ENCODE data around the gene TENM4.

The TENM4 gene

DNA sequence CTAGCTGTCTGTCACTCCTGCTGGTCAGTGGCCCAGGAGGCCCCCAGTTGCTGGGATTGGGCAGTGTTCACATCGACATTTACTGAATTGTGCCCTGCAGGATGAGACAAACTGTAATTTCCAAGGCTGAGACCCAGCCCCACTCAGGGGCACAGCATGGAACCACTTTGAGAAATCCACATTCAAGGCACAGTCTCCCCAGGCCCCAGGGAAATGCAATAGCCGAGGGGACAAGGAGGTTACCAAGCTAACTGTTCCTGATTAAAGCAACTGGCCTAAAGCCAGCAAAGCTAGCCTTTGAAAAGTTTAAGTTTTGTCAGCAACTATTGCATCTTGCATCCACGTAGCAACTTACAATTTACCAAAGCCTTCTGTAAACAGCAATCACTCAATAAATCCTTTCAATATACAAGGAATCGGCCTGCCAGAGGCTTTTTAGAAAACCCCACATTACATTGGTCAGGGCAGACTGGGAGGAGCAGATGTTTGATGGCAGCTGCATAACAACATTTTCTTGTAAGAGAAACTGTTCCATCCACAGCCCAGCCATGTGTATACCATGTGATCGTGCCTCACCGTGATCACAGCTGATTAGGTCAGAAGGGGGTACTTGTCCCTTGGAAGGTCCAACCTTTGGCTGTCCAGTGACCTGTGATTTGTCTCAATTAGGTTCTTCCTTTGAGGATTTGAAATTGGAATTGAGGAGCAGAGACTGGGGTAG is 103.9 kb downstream of the TENM4 start:
- no peak for DNase-seq

DNA sequence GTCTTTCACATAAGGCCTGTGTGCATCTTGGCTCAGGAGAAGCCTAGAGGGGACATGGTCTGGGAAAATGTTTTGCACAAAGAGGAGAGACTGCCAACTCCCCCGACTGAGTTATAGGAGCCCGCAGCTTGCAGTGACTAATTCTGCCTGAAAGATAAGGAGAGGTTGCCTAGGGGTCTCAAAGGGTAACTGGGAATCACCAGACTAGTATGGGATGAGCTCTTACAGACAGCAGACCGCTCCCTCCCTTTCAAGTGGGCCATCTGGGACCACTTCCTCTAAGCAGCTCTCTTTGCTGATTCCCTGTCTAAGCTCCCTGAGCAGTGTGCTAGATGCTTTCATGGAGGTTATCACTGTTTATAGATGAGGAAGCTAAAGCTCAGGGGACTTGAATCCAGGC is 105.1 kb downstream of the TENM4 start:
- no peak for DNase-seq

DNA sequence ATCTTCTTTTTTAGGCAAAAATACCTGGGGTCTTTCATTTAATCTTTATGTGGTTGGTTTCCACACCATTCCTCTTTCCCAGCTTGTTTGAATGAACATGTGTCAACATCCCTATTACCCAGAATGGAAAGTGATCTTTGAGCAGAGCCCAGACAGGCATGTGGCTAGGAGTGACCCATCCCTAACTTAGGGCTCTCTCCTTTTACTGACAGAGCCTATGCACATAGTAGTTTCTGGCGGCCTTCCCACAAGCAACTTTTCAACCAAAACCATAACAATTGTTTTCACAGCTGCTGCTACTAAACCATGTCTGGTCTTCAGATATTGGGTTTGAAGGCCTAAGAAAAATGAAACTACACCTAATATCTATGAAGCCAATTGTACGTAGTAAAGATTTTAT is 107.5 kb downstream of the TENM4 start:
- DNase-seq: no peak

DNA sequence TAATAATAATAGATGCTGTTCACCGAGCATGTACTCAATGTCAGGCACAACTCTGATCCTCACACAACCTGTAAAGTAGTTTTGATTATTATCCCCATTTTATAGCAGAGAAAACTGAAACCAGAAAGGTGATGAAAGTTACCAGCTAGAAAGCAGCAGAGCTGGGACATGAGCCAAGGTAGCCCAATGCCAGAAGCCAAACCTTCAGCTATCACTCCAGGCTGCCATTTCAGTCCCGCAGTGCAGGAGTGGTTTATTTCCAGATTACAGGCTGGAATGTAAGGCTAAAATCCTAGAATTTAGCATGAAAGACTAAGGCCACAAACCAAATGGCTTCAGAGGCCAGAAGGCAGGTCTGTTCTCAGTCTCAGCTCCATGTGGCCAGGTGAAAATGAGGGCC is 108.8 kb downstream of the TENM4 start:
- DNase-seq: no peak

DNA sequence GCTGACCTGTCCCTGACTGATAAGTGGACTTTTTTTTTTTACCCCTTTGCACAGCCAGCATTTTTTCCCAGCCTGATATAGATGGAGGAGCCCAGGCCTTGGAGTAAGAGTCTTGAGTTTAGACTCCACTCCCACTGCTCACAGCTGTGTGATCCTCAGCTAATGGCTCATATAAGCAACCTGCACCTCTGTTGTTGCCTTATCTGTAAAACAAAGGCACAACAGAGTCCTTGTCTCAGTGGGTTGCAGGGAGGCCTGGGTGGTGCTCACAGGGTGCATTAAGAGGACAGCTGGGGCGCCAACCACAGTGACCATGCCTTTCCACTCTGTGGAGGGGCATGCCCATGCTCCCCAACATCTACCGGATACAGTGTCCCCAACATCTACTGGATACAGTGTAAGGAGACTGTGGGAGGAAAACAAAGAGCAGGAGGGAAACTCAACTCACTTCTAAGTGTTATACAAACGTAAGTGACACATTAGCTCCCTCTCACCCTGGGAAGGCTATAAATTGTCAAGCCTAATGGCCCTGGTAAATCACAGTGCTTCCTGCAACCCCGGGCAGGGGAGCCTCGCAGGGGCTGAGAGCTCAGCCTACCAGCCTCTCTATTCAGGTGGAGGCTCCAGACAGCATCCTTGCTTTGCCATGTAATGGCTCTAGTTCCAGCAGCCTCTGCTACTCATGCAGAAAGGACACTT is 109.5 kb downstream of the TENM4 start:
- DNase-seq: no peak

DNA sequence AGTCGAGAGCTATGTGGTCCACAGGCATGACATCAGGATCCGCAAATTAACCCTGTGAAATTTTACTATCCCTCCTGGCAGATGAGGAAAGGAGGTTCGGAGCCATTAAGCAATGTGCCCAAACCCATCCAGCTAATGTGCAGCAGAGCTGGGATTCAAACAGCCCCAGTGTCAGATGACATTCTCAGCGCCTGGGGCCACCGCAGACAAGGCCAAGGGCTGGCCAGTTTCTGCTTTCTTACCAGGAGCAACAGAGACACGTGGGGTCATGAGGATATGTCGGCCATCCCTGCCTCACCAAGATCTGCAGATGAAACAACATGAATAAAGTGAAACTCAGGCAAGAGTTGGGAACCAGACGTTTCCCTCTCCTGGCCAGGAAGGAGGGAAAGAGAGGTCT is 110.2 kb downstream of the TENM4 start:
- no peak for DNase-seq

DNA sequence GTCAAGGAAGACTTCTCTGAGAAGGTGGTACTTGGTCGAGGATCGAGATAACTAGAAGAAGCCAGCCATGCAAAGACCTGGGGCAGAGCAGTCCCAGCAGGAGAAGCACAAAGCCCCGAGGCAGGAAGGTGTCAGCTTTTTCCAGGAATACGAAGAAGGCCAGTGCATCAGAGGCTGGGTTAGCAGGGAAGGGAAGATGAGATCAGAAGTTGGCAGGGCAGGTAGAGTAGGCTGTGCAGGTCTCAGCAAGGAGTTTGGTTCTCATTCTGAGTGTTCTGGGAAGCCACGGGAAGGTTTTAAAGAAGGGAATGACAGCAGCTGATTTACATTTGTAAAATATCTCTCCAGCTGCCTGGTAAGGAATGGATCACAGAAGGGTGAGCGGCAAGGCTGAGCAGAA is 111.3 kb downstream of the TENM4 start:
- DNase-seq: no peak

DNA sequence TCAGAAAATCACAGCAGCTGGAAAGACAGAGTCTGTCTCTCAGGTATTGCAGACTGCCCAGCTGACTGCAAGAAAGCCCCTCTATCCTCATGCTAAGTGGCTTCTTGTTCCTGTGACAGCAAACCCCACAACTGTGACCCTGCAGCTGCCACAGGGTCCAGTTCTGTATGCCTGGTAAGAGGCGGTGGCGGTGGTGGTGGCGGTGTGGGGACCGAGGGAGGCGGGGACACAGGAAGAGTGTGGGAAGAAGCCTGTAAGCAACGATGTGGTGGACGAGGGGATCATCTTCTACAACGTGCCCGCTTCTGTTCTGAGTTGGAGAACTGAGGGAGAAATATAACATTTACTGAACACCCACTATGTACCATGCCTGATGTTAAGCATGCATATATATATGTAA is 112.4 kb downstream of the TENM4 start:
- no peak for DNase-seq

DNA sequence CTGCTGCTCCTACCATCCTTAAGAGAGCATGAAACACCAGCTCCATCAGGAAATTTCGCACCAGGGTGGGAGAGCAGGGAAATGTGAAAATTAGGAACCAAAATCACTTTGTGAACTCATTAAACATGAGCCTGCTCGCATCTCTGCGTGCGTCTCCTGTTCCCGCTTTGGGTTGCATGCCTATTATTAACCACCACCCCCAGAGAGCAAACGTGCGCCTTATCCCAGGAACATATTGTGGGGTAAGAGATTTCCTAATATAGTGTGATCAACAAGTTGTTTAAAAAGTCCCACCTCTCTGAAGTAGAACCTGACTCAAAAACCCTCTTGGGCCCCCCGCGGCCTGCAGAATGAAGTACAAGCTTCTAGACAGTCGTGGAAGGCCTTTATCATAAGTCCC is 115.0 kb downstream of the TENM4 start:
- no peak for DNase-seq

DNA sequence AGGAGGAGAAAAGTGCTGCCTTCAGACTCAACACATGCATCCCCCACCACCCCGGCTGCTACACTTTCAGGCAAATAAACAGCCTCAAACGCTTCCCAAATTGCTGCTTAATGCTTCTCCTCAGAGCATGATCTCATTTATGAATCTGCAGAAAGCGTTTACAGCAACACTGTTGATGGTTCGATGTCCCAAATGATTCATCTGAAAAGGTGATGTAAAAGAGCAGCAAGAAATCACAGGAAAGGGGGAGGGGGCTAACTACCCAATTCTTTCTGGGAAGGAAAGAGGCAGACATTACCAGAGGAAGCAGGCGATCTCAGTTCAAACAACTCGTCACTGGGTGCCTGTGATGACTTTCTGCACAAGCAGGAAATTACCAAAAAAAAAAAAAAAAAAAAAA is 119.6 kb downstream of the TENM4 start:
- no peak for DNase-seq

DNA sequence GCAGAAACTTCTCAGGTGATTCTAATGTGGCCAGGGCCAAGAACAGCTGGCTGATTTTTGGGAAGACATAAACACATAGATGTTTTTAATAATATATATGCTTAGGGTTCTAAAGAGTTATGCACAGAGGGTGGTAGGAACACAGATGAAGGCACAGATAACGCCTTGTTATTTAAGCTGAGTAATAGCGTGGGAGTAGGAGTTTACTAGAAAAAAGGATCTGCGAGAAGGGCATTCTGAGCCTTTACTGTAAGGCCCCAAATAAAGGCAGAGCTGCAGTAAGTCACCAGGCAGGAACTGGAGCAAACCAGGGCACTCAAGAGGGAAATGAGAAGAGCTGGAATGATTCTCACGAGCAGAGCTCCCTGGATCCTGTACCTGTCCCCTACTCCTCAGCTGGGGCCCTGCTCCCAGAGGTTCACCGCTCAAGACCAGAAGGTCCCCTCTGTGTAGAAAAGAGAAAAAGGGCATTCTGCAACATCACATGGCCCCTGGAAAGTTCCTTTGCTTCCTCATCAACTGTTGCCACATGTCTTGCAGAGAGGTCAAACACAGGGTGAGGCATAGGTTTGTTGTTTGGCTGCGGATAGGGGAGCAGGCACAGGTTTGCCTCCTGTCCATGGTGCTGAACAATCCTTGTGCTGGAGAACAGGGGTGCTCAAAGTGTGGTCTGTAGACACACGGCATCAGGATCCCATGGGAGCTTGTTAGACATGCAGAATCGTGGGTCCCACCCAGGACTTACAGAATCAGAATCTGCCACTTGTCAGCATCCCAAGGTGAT is 125.7 kb downstream of the TENM4 start:
- no peak for DNase-seq

DNA sequence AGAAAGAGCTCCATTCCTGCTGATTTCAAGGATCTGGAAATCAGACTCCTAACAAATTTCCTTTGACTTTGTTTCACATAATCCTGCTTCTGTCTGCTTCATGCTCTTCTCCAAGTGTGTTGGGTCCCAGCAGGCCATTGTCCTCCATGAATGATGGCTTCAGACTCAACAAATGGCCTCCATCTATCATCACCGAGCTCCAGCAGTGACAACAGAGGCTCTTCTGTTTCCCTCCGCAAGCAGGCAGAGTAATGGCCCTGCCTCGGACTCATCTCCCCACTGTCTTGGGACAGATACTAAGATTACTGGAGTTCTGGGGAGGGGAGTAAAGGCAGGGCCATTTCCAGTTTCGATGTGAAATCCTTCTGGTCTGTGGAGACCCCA is 127.3 kb downstream of the TENM4 start:
- no peak for DNase-seq

DNA sequence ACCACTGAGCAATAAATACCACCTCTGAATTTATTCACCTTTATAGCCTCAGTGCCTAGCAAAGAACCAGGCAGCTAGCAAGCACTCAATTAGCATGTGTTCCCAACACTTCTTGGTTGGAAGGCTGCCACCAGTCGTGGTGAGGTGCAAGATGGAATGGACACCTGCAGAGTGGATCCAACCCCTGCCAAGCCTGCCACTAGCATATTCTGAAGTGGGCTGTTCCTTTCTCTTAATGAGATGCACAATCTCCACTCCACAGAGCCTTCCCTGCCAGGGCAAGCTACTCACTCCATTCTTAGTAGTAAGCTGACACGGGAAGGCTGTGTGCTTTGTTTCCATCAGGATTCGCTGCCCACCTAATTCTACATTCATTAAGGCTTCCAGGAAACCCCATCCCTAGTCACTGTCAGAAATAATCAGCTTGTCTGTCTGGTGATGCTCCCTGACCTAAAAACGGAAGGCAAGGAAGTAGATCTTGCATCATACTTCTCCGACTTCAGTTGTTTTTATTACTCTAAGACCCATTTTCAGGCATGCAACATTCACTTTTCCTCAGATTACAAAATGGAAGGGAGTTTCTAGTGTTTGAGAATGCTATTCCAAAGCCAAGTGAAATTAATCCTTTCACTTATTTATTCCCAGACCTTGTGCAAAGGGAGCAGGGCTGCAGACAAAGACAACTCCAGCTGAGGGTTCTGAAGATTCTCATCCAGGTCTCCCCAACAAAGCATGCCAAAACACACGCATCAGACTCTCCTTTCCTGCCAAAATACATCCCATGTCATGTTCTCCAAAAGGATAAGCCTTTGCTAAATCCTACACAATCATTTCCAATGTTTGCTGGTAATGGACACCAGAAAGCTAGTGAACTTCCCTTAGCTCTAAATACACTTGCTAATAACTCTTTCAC is 128.0 kb downstream of the TENM4 start:
- DNase-seq: no peak

DNA sequence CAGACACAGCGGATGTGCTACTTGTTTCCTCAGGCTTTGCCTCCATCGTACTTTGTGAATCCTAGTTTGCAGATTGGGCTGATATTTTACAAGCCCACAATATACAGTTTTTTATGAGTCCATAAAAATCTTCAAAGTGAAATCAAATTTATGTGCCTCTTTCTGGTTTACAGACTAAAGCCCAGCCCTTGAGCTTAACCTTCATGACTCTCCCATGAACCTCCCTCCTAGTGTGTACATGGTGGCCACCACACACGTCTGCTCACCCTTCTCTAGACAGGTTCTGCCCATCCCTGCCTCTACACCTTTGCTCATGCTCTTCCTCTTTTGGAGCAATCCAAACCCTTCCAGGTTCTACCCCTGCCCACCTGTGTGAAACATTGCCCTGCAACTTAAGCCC is 129.4 kb downstream of the TENM4 start:
- no peak for DNase-seq

DNA sequence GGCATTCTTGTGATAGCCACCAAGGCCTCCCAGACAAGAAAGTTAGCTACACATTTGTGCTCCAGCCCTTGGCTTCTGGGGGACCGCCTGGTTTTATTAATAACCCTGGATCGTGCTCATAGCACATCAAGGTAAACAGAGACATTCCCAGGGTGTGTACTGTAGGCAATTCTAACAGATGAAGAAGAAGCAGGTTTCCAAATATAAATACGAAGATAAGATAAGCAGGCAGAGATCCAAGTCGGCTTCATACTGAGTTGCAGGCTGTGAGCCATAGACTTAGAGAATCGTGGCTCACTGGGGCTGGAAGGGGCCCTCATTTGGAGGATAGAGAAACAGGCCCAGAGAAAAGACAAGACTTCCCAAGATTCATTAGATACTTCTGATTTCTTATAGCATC is 131.4 kb downstream of the TENM4 start:
- DNase-seq: no peak

DNA sequence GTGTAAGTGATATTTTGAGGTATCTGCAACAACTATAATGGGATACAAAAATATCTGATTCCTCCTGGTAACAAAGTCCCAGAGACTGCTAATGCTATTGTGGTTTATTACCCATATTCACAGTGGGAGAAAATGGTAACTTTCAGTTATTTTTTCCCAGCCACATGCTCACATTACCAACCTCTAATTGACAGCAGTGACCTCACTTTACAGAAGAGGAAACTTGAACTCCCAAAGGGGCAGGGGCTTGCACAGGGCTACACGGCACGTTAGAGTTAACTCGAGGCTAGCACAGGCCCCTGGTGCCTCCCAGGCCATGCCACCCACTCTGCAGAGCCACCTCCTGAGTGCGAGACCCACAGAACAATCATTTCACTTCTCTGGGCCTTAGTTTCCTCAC is 132.4 kb downstream of the TENM4 start:
- no peak for DNase-seq

DNA sequence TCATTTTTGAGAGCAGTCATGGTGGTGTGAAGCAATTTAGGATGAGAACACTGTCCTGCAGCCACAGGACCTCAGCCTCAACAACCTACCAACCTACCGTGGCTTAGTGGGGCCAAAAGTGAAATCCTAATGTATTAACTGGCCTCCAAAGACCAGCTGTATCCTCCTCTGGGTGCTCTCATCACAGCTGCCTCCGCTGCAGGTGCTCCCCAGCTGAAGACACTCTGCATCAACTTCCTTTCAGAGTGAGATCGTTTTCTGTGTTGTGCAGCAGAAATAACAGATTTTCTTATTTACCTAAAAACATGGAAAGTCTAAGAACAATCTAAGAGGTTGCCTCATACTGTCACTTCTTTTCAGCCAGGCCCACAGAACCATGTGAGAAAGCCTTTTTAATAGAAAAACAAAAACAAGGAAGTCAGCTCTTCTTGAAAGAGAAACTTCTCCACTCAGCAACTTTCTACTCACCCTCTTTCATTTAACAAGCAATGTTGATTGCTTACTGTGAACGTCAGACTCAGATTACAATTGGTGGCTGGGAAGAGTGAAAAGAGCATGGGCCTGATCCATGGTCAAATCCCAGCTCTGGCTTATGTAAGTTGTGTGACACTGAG is 136.1 kb downstream of the TENM4 start:
- no peak for DNase-seq

DNA sequence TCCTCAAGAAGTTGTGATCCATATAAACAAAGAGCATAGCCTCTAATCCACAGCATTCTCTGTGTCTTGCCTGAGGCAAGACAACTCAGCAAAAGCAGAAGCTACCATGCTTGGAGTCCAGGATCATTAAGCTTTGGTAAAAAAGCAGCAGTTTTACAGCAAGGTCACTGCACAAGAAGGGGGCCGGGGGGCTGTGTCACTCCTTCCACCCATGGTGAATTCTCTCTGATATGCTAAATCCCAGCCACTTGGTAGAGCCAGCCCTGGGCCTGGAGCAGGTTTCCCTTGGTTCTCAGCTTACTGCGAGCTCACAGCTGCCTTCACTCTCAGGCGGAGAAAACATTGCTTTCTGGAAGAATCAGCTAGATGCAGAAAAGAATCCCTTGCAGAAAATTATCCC is 144.7 kb downstream of the TENM4 start:
- DNase-seq: no peak

DNA sequence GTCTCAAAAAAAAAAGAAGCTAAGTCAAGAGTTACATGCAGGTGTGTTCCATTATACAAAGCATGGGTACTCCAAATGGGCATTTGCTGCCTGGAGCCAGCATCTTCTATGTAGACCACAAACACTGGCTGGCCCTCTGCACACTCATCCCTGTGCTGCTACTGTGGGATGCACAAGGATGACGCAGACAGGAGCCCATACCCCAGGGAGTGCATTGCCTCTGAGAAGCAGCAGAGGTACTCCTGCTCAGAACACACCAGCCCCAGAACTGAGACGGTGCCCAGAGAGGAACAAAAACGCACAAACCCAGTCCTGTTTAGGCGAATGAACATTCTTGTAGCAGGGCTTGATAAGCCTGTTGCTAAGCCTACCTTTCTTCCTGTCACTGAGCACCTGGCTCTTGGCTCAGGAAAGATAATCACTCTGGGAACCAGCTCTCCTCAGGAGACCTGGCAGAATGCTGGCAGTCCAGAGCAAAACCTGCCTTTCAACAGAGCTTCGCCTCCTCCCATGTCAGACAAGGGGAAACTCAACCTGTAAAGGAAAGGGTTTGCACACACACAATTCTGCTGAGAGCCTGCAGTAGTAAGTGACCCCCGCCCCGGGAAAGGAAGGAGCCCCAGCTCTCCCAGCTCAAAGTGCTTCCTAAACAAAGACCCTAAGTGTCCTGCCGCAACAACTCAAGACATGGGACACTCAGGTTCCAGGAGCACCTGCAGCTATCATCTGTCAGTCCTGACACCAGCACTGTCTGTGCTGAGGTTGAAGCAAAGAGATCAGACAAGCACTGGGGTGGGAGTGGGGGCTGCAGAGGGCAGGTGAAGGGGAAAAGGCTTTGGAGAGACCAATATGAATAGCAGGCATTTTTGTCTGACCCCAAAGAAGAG is 145.7 kb downstream of the TENM4 start:
- no peak for DNase-seq

DNA sequence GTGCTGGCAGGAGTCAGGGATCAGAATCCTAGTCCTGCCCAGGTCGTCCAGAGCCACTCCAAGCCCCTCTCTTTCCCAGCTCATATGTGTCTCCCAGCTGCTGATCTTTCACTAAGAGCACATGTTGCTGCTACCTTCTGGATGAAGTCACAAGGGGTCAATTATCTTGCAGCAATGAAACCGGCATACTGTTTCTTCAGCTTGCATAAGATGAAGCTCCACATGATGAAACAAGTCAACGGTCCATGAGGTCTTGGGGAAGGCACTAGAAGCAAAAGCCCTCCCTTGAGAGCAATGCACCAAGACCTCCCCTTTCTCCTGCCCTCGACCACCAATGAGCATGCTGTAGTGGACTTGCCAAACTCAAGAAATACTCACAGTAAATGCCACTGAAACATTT is 148.9 kb downstream of the TENM4 start:
- no peak for DNase-seq

DNA sequence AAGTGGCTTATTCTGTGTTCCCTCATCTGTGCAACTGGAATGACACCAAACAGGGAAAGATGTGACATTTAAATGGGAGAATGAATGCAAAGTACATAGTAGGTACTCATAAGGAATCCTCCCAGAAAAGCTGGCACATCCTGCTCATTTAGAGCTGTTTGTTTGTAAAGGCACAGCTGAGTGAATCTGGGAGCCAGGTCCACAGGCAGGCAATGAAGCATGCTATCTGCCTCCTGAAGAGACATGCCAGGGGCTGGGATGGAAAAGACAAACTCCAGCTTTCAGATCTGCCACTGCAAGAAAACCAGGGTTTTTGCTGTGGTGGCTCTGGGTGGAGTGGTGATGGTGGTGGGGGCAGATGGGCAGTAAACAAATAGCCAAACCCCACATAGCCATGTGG is 150.1 kb downstream of the TENM4 start:
- no peak for DNase-seq

DNA sequence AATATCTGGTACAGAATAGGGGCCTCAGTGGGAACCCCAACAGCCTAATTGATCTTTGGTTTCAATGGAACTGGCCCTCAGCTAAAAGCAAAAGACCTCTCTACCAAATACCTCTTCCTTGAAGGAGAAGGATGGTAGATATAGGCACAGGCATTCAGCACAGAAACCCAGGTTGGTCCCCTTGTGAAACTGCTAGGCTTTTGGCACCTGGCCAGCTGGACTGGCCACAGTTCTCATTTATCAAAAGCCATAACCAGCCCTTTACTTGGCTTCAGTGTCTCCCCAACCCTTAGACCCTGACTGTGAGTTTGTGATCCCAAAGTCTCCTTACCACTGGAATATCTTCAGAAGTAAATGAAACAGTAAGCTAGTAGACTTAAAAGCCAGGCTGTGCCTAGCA is 152.9 kb downstream of the TENM4 start:
- DNase-seq: no peak
